Activated CD8-positive, alpha-beta T cell treated with anti-CD3 and anti-CD28 coated beads for 36 hours (primary cell): ENCODE results near the gene GTF2A1. TPM values are rescaled to one million over a fixed set of nuclear protein-coding genes. Genes with fewer than 3 reads are reported as not detected.
A peak's percentile ranks its signal among the peaks of the same experiment; 100 is the strongest.

Experiments
- ATAC-seq: fragments of 200-7000 bp; cut with Tn5 transposase; one replicate; pipeline ENCODE4 v1.10.0; 2021; ENCODE audit warnings: mild to moderate bottlenecking, moderate library complexity
- CTCF ChIA-PET: fragments of 350-600 bp; sonication (Branson Sonifier 250); formaldehyde crosslinking; loops from one replicate; lab custom pipeline; 2021; ENCODE audit warnings: antibody characterized with exemption; lab: Charles Lee
- POLR2A ChIA-PET: fragments of 350-600 bp; sonication (Branson Sonifier 250); formaldehyde crosslinking; loops from one replicate; lab custom pipeline; 2021; ENCODE audit warnings: antibody characterized with exemption; lab: Charles Lee
- DNase-seq: peaks from one replicate; pipeline ENCODE4 v3.0.0-alpha.2; 2020
- H3K27ac Mint-ChIP-seq: one replicate; pipeline ENCODE4 v1.8.0; 2021; ENCODE audit warnings: mild to moderate bottlenecking, mixed read lengths
- H3K27me3 Mint-ChIP-seq: one replicate; pipeline ENCODE4 v1.8.0; 2021; ENCODE audit warnings: mixed read lengths
- H3K36me3 Mint-ChIP-seq: one replicate; pipeline ENCODE4 v1.8.0; 2021; ENCODE audit warnings: low read depth, mixed read lengths
- H3K4me1 Mint-ChIP-seq: one replicate; pipeline ENCODE4 v1.8.0; 2021; ENCODE audit warnings: low read depth, mixed read lengths
- H3K4me3 Mint-ChIP-seq: one replicate; pipeline ENCODE4 v1.8.0; 2021; ENCODE audit warnings: mild to moderate bottlenecking, moderate library complexity, mixed read lengths
- H3K9me3 Mint-ChIP-seq: one replicate; pipeline ENCODE4 v1.8.0; 2021; ENCODE audit warnings: mixed read lengths
- intact Hi-C: fragments of 100-400 bp; cut with micrococcal nuclease; formaldehyde crosslinking; loops from one replicate; pipeline ENCODE4 v1.10.0; 2022
- total RNA-seq, 2 experiments: library from RNA; stranded (reverse); gene quantifications; one replicate each; pipeline ENCODE4 v1.2.3, GENCODE V29; 2021
- TF ChIP-seq, protein P1 (sequence below): fragments of 200-600 bp; IDR thresholded peaks from one replicate; pipeline ENCODE4 v1.8.0; 2022; ENCODE audit warnings: antibody characterized with exemption, mild to moderate bottlenecking

Gene GTF2A1
- total RNA-seq, 2 experiments from 2014 or later = 34.3 to 35.9 TPM

DNA sequence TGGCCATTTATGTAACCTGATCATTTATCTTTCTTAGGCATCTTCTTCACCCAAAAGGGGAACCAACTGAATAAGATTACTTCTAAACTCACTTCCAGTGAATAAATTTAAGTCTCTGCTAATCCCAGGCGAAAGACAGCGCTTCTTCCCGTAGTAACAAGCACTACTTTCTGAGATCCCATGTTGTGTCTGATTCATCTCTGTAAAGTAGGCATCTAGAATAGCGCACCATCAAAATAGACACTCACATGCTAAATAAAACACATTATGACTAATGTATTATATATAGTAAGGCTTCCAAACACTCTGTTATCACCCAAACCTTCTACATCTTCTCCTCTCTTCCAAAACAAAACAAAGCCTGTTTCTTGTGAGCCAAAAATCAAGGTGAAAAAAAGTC, 15.1 kb downstream of the GTF2A1 start:
- H3K4me3 Mint-ChIP-seq = no peak overlapping the region
- intact Hi-C loops = no loop called here
- peaks cover 33% of the 10 kb centered on the region for H3K4me1 Mint-ChIP-seq

DNA sequence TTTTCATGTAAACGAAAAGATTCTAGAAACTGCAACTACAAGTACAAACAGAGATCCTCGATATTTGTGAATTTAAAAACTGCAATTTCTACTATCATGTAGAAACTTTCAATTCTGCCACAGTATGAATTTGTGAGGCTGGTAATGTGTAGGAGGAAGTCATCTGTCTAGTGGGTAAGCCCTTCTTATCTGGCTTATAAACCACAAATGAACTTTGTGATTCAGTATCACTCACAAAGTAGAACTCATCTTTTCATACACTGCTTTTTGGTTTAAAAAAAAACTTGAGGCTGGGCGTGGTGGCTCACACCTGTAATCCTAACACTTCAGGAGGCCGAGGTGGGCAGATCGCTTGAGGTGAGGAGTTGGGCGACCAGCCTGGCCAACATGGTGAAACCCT, 20.7 kb downstream of the GTF2A1 start:
- Mint-ChIP-seq H3K4me1 (peaks cover 20% of the 10 kb centered on the region), H3K27ac (peak overlapping the region; percentile 46), H3K4me3 (no peak overlapping the region), H3K9me3 (no peaks in the 10 kb centered on the region), H3K36me3 (peaks cover 50% of the 10 kb centered on the region), H3K27me3 (no peaks in the 10 kb centered on the region)
- DNase-seq (peak; percentile 22), ATAC-seq (peak; percentile 92)
- TF ChIP-seq, protein P1, sequence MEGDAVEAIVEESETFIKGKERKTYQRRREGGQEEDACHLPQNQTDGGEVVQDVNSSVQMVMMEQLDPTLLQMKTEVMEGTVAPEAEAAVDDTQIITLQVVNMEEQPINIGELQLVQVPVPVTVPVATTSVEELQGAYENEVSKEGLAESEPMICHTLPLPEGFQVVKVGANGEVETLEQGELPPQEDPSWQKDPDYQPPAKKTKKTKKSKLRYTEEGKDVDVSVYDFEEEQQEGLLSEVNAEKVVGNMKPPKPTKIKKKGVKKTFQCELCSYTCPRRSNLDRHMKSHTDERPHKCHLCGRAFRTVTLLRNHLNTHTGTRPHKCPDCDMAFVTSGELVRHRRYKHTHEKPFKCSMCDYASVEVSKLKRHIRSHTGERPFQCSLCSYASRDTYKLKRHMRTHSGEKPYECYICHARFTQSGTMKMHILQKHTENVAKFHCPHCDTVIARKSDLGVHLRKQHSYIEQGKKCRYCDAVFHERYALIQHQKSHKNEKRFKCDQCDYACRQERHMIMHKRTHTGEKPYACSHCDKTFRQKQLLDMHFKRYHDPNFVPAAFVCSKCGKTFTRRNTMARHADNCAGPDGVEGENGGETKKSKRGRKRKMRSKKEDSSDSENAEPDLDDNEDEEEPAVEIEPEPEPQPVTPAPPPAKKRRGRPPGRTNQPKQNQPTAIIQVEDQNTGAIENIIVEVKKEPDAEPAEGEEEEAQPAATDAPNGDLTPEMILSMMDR = no peak
- intact Hi-C loops = no loop called here
- POLR2A ChIA-PET = interaction anchor here (0.7 kb wide), 1 partner anchor 30 kb away, joined by 3 read pairs; no protein-coding TSS in a partner anchor
- CTCF ChIA-PET = no interaction called here

More for the DNA sequence above, 15.1 kb downstream of the GTF2A1 start:
- Mint-ChIP-seq H3K27me3 (no peaks in the 10 kb centered on the region), H3K9me3 (no peaks in the 10 kb centered on the region), H3K36me3 (peaks cover 57% of the 10 kb centered on the region), H3K27ac (no peak overlapping the region)
- DNase-seq (no peak), ATAC-seq (no peak)
- TF ChIP-seq, protein P1 = no peak
- ChIA-PET CTCF (no interaction called here), POLR2A (no interaction called here)

DNA sequence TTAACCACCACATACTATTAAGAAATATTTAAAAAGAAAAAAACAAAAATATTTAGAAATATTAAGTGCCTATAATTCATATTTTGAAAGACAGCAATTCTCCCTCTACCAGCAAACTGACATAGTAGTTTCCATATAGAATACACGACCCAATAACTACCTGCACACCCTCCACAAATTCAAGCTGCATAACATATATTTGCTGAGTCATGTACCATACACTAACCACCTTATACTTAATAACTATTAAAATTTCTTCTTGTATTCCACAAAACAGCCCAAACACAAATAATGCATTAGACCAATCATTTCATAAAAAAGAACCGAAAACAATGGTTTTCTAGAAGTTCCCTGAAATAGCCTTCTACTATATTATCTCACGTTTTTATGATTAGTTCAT, 21.7 kb downstream of the GTF2A1 start:
- H3K36me3 Mint-ChIP-seq = peaks cover 54% of the 10 kb centered on the region

DNA sequence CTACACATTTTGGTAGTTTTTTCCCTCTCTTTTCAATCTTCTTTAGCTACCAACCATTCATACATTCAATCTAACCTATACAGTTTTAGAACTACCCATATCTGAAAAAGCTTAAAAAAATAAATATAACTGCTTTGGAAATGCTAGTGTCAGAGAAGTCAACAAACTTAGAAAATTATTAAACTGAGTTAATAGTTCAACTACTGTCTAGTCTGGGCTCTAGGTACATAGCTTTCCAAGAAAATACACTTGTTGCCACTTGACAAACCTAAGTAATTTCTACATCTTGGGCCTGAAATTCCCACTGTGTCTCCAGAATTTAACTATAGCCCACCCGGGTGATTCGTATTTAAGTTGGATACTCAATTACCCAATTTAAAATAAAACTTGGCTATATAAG, 22.1 kb downstream of the GTF2A1 start:
- Mint-ChIP-seq H3K4me3 (no peak overlapping the region), H3K27me3 (no peaks in the 10 kb centered on the region), H3K4me1 (peaks cover 24% of the 10 kb centered on the region), H3K9me3 (no peaks in the 10 kb centered on the region), H3K36me3 (peaks cover 53% of the 10 kb centered on the region), H3K27ac (no peak overlapping the region)
- POLR2A ChIA-PET = interaction anchor here (0.6 kb wide), 1 partner anchor 209 kb away, joined by 3 read pairs; no protein-coding TSS in a partner anchor
- ATAC-seq (no peak), DNase-seq (no peak)
- TF ChIP-seq, protein P1 = no peak
- CTCF ChIA-PET = interaction anchor here (0.9 to 1.8 kb wide), 2 partner anchors 28 to 202 kb away, joined by 3 to 7 read pairs; no protein-coding TSS in a partner anchor
- intact Hi-C loops = no loop called here

More for the DNA sequence above, 21.7 kb downstream of the GTF2A1 start:
- intact Hi-C loops = no loop called here
- DNase-seq (no peak), ATAC-seq (no peak)
- Mint-ChIP-seq H3K4me1 (peaks cover 23% of the 10 kb centered on the region), H3K4me3 (no peak overlapping the region), H3K27me3 (no peaks in the 10 kb centered on the region), H3K9me3 (no peaks in the 10 kb centered on the region), H3K27ac (no peak overlapping the region)
- TF ChIP-seq, protein P1 = no peak
- POLR2A ChIA-PET = no interaction called here
- CTCF ChIA-PET = interaction anchor here (0.9 to 1.8 kb wide), 2 partner anchors 29 to 203 kb away, joined by 3 to 7 read pairs; no protein-coding TSS in a partner anchor

DNA sequence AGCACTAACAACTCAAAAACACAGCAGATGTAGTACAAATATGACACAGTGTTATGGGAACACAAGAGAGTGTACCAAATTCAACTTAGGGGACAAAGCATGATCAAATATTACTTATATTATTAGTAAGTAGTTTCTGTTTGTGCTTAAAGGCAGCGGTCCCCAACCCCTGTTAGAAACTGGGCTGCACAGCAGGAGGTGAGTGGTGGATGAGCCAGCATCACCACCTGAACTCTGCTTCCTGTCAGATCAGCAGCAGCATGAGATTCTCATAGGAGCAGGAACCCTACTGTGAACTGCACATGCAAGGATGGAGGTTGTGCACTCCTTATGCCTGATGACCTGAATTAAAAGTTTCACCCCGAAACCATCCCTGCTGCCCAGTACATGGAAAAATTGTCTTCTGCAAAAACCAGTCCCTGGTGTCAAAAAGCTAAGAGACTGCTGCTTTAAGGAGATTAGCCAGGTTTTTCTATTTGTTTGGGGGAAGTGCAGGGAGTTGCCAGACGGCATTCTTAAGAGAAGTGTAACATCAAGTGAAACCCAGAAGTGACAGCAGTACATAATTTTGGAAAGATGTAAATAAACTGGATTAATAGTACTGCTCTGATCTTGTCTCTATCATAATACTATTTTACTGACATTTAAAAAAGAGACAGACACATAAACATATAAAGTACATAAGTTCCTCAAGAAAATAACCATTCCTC, 26.7 kb downstream of the GTF2A1 start:
- POLR2A ChIA-PET = no interaction called here
- intact Hi-C loops = no loop called here
- Mint-ChIP-seq H3K27ac (peak overlapping the region; percentile 26), H3K4me1 (peaks cover 36% of the 10 kb centered on the region), H3K27me3 (no peaks in the 10 kb centered on the region), H3K9me3 (no peaks in the 10 kb centered on the region), H3K4me3 (no peak overlapping the region), H3K36me3 (peaks cover 54% of the 10 kb centered on the region)
- DNase-seq = peak; percentile 35
- TF ChIP-seq, protein P1 = no peak
- ATAC-seq = peak; percentile 68
- CTCF ChIA-PET = interaction anchor here (0.9 kb wide), 1 partner anchor 259 kb away, joined by 3 read pairs; no protein-coding TSS in a partner anchor
